BJ (cell line): ENCODE data around the gene ATRNL1. TPM values are rescaled to one million over a fixed set of nuclear protein-coding genes. Genes with fewer than 3 reads are reported as not detected.
"Not testable (repeated sequence)": the region's sequence is repeated elsewhere in the genome, so short reads cannot be mapped to it uniquely, and the experiment has no call there.

Experiments
- CTCF ChIA-PET: fragments of 350-600 bp; formaldehyde crosslinking; extraction: SDS; loops from one replicate; lab custom pipeline; 2021; ENCODE audit warnings: antibody characterized with exemption, inconsistent platforms; lab: Yijun Ruan, JAX
- POLR2A ChIA-PET: fragments of 300-600 bp; sonication (Branson Sonifier 250); formaldehyde crosslinking; extraction: SDS; loops from one replicate; lab custom pipeline; 2021; ENCODE audit warnings: antibody characterized with exemption; lab: Charles Lee
- DNase-seq: peaks from one replicate; pipeline ENCODE4 v3.0.0-alpha.2; 2011; ENCODE audit warnings: low read depth
- H3K27me3 ChIP-seq: 2 replicates; pipeline ENCODE4 v1.6.0; 2011; ENCODE audit warnings: low read length; ENCODE audit not compliant: control insufficient read depth, insufficient read depth
- H3K36me3 ChIP-seq: 2 replicates; pipeline ENCODE4 v1.5.1; 2011; ENCODE audit warnings: low read length; ENCODE audit not compliant: control insufficient read depth, insufficient read depth
- H3K4me3 ChIP-seq: 2 replicates; pipeline ENCODE4 v1.5.1; 2011; ENCODE audit warnings: low read depth, mild to moderate bottlenecking, control low read depth, low read length
- CTCF ChIP-seq: IDR thresholded peaks from 2 replicates; pipeline ENCODE4 v1.5.1; 2011; ENCODE audit warnings: low read depth, mild to moderate bottlenecking, control low read depth, inconsistent platforms, low read length, moderate library complexity; ENCODE audit not compliant: insufficient read depth
- polyA plus RNA-seq: library from polyadenylated mRNA; depleted of rRNA; stranded (reverse); fragments of >200 nt; gene quantifications from 2 replicates; pipeline ENCODE4 v1.2.3, GENCODE V29; 2011

Gene ATRNL1
- polyA plus RNA-seq, 1 experiment = not detected

- H3K36me3 ChIP-seq = no peaks in the 10 kb centered on the region
- POLR2A ChIA-PET = no interaction called here
- CTCF ChIA-PET = no interaction called here
- no peaks in the 10 kb centered on the region for H3K27me3 ChIP-seq
- no peak for TF ChIP-seq CTCF
- no peak overlapping the region for H3K4me3 ChIP-seq
- no peak for DNase-seq
These were observed 304.9 kb downstream of the ATRNL1 start for GRCh38 chr10:115398026-115398425.

GRCh38 chr10:115402699-115403098 lies 309.5 kb downstream of the ATRNL1 start:
- peak; percentile 4 for DNase-seq
- CTCF ChIA-PET = no interaction called here
- POLR2A ChIA-PET = no interaction called here
- no peak for TF ChIP-seq CTCF
- no peaks in the 10 kb centered on the region for H3K36me3 ChIP-seq
- H3K27me3 ChIP-seq = no peaks in the 10 kb centered on the region
- no peak overlapping the region for H3K4me3 ChIP-seq

GRCh38 chr10:115405838-115406237 lies 312.7 kb downstream of the ATRNL1 start:
- H3K4me3 ChIP-seq, POLR2A ChIA-PET, CTCF ChIA-PET, DNase-seq, H3K36me3 ChIP-seq, H3K27me3 ChIP-seq: not testable (repeated sequence)

GRCh38 chr10:115409347-115409746 lies 316.2 kb downstream of the ATRNL1 start:
- DNase-seq = no peak
- CTCF ChIA-PET = no interaction called here
- no peaks in the 10 kb centered on the region for H3K27me3 ChIP-seq
- no peak for TF ChIP-seq CTCF
- H3K36me3 ChIP-seq = no peaks in the 10 kb centered on the region
- POLR2A ChIA-PET = no interaction called here
- H3K4me3 ChIP-seq = no peak overlapping the region

GRCh38 chr10:115417585-115418265 lies 324.6 kb downstream of the ATRNL1 start:
- CTCF ChIA-PET = interaction anchor here (0.6 to 2.6 kb wide), 6 partner anchors 13 to 276 kb away, joined by 3 to 12 read pairs (median 4); no protein-coding TSS in a partner anchor
- Histone ChIP-seq H3K27me3 (no peaks in the 10 kb centered on the region), H3K36me3 (no peaks in the 10 kb centered on the region), H3K4me3 (no peak overlapping the region)
- POLR2A ChIA-PET = no interaction called here
- DNase-seq = peak; percentile 1
- TF ChIP-seq CTCF = peak; percentile 74

- TF ChIP-seq CTCF = no peak
- no peaks in the 10 kb centered on the region for H3K36me3 ChIP-seq
- ChIA-PET POLR2A (no interaction called here), CTCF (interaction anchor here (1.1 kb wide), 1 partner anchor 251 kb away, joined by 3 read pairs; no protein-coding TSS in a partner anchor)
- no peak for DNase-seq
- H3K27me3 ChIP-seq = no peaks in the 10 kb centered on the region
- H3K4me3 ChIP-seq = no peak overlapping the region
These were observed 329.5 kb downstream of the ATRNL1 start for GRCh38 chr10:115422624-115423023.
